Superior temporal gyrus (tissue), 1 donor: ENCODE measurements around the gene PPM1M.
A peak's percentile ranks its signal among the peaks of the same experiment; 100 is the strongest.

Source experiments
- DNase-seq: peaks from one replicate; pipeline ENCODE4 v3.0.0-alpha.2; 2016; ENCODE audit errors: extremely low spot score

Gene PPM1M

DNA sequence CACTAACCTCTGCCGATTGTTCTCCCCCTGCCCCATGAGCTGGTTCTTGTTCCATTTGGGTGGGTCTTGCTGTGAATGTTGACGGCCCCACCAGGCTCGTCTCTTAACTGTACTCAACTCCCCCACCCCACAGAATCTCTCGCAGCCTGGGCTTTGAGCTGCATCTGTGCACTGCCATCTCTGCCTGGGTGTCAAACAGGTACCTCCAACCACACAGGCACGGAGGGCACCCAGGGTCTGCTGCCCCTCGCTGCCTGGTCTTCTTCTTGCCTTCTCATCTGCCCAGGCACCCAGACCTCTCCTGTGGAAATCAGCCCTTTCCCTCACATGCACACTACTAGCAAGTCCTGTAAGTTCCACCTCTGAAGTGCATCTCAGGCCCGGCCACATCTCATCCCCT is 30.2 kb upstream of the PPM1M start:
- no peak for DNase-seq

GRCh38 chr3:52216585-52217408 is 28.8 kb upstream of the PPM1M start:
- no peak for DNase-seq

- DNase-seq, result no peak
Measured at GRCh38 chr3:52217409-52217805, 28.2 kb upstream of the PPM1M start.

DNA sequence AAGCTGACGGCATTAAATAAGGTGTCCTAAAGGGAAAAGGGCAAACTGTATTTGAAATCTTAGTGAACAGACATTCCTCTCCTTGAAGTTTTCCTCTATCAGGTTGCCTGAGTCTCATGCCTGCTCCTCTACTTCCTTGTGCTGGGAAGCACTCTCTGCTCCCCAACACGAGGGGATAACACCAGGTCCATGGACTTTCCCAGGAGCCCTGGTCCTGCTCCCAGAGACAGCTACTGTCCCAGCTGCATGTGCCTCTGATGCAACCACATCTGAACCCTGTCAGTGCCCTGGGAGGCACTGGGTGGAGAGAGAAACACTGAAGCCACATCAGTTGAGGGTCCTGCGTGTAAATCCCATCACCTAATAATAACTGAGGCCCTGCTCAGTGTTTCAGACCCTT is 27.5 kb upstream of the PPM1M start:
- no peak for DNase-seq

GRCh38 chr3:52218454-52218853 is 27.1 kb upstream of the PPM1M start:
- DNase-seq, result no peak

GRCh38 chr3:52218937-52219650 is 26.5 kb upstream of the PPM1M start:
- DNase-seq, result no peak

DNA sequence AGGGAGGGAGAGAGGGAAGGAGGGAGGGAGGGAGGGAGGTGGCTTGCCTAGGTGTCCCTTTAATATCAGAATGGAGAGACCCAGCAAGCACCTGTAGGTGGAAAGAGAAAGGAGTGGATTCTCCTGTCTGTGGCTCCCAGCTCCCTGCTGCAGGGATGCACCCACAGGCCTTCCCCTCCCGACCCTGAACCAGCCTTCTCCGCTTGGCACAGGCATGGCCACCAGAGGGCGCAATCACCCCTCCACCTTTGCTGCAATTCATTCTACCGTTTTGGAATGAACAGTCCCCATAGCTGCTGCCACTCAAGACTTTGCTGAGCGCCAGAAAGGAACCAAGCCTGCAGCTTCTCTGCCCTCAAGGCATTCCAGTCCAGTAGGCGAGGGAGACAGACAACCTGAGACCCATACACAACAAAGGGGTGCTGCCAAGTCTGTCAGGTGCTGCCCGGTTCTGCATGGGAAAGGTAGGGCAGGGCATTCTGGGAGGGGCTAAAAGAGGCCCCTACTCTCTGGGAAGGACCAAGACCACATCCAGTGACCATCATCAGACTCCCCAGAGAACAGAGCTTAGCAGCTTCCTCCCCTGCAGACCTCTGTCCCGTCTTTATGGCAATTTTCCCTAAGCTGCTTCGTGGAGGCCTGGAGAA is 25.1 kb upstream of the PPM1M start:
- DNase-seq, result peak; percentile 86

GRCh38 chr3:52221141-52221562 is 24.4 kb upstream of the PPM1M start:
- DNase-seq, result no peak

DNA sequence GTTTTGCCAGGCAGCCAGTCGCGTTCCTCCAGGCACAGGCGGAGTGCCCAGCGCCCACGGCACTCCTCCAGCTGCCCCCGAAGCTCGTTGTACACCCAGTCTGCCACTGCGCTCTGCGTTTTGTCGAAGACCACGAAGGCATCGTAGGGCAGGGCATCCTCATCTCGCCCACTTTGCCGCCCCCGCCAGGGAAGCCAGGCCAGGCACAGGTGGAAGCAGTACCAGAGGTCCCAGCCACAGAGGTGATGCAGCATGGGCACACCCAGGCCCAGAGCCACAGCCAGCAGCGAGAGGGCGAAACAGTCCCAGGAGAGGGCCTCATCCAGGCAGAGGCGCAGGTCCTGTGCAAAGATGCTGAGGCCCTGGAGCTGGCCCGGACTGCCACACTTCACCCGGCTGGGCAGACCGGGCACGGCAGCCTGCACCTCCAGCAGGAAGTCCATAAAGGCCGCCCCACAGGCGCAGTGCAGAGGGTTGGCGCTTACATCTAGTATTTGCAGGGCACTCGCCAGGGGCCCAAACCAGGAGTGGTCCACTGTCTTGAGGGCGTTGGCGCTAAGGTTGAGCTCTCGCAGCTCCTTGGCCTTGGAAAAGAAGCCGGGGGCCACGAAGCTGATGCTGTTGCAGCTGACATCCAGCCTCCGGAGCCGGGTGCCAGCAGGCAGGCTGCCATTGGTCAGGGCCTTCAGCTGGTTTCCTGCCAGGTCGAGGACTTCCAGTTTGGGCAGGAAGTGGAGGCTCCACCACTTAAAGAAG is 23.8 kb upstream of the PPM1M start:
- no peak for DNase-seq

DNA sequence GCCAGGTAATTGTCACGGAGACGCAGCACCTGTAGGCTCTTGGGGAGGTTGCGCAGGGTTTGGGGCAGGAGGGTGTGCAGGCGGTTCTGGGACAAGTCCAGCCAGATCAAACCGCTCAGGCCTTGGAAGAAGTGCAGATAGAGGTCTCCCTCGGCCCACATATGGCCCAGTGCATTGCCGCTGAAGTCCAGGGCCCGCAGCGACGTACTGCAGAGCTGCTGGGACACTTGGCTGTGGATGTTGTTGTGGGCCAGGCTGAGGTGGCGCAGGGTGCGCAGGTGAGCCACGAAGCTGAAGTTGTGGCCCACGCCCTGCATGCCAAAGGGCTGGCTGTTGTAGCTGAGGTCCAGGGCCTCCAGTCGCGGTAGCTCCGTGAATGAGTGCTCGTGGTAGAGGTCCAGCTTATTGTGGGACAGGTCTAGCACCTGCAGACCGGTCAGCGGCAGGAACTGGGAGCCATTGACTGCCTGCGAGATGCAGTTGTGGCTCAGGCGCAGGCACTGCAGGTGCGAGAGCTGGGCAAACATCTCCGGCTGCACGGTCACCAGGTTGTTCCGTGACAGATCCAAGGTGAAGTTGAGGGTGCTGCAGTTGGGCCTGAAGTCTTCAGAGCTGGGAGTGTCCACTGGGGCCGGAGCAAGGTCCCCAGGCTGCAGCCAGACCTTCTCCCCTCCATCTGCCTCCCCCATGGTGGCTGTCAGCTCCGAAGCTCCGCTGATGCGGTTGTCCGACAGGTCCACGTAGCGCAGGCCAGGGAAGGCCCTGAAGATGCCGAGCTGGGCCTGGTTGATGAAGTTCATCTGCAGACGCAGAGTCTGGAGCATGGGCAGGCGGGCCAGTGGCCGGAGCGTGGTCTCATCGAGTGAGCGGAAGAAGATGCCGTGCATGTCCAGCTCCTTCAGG is 23.0 kb upstream of the PPM1M start:
- DNase-seq, result no peak

GRCh38 chr3:52223449-52224408 is 21.8 kb upstream of the PPM1M start:
- DNase-seq, result no peak

DNA sequence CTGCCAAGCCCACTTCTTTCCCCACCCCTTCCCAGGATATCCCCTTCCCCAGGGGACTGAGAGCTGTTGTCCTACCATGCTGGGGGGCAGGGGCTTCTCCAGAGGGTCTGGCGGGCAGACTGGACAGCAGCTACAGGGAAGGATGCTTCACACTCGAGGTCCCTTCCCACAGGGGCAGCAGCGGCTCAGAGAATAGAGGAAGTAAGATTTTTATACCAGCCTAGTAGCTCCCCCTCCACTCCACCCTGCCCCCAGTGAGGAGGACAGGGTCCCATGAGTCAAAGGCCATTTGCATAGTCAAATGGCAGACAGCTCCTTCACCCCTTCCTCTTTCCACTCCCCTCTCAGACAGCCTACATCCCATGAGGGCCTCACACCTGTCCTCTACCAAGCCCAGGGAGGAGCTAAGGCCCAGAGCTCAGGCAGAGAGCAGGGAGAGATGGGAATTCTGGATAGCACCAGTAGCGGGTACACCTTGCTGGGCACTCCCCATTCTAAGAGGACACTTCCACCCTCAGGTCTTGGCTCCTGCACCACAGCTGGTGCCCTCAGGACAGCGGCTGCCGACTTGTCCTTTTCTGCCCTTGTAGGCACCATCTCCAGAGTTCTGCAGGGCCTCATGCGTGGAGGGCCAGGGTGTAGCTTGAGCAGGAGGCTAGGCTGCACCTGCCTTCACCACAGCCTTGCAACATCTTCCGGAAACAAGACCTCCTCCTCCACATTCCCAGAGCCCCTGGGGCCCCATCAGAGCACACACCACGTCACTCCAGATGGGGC is 19.9 kb upstream of the PPM1M start, which contains the start of gene TLR9:
TSS of gene TLR9 (minus strand) at position 194 of the 777 bp plus-strand sequence. CDS start at position 78, 116 bp downstream.
- no peak for DNase-seq

- DNase-seq, result no peak
Measured at GRCh38 chr3:52226229-52226817, 19.2 kb upstream of the PPM1M start.

- no peak for DNase-seq
Measured at GRCh38 chr3:52227117-52227516, 18.4 kb upstream of the PPM1M start.

GRCh38 chr3:52227766-52228165 is 17.8 kb upstream of the PPM1M start:
- no peak for DNase-seq

DNA sequence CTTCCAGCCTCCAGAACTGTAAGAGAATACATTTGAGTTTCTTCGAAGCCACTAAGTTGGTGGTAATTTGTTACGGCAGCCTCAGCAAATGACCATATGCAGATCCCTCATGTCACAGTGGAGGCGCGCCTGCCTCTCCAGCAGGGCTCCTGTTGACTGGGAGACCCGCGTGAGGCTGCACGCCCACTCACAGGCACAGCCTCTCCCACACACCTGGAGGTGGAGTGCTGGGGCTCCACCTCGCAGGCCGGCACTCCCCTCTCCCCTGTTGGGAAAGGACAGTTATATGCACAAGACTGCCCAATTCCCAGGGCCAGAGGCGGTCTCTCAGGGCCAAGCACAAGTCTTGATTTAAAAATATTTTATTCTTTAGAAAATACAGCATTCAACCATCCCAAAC is 17.3 kb upstream of the PPM1M start:
- no peak for DNase-seq

DNA sequence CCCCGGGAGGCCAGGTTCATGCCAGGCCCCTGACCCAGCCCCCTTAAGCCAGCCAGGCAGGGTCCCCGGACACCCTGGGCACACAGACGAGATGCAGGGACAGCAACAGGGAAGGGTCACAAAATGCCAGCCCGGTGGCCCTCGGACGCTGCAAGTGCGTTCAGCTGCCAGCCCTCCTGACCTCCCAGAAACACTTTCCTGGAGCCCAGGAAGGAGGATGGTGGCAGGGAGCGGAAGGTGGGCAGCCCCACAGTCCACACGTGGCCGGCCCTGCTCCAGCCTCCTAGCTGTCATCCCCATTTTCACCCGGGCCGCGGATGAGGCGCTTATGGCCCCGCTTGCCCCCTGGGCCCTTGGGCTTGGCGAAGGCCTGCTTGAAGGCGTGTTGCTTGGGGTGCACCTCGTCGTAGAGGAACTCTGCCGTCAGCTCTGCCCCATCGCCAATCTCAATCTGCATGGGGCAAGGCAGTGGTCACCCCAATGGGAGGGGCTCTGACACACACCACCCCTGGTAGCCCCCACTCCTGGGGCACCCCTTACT is 16.7 kb upstream of the PPM1M start:
- DNase-seq, result no peak

DNA sequence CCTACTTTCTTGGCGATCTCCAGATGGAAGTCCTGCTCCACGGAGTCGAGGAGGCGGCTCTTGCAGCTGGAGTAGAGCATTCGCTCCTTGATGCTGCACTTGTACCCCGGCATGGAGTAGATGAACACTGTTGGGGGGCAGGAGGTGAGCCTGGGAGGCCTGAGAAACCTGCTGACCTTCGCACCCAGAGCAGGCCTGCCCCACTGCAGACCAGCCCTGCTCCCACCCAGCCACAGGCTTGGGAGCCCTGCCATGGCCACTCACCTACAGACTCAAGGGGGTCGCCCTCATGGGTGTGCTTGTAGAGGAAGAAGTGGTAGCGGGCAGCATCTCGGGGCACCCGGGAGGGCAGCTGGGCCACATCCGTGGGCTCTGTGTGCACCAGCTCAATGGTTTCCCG is 15.9 kb upstream of the PPM1M start:
- DNase-seq, result no peak
